ENCODE results near the gene ITPRIPL1.

Gene ITPRIPL1

DNA sequence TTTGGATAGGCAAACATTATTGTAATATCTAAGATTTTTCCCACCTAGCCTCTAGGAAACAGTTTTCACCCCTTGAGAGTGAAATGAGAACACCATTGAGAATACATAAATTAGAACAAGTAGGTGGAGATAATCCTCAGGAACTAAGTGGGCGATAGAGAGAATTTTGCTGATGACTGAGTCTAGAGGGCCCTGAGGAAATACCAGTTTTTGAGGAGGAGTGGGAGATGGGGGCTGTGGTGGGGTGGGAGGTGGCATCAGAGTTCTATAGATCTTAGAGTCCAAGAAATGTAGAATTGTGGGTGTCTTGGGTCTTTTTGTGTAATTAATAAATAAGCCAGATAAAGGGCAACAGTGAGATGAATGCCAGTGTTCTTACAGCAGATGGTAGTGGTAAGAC is 22.3 kb downstream of the ITPRIPL1 start:
- DNase-seq (ENCODE audit: low read depth): no peak
- TF ChIP-seq, protein P1, sequence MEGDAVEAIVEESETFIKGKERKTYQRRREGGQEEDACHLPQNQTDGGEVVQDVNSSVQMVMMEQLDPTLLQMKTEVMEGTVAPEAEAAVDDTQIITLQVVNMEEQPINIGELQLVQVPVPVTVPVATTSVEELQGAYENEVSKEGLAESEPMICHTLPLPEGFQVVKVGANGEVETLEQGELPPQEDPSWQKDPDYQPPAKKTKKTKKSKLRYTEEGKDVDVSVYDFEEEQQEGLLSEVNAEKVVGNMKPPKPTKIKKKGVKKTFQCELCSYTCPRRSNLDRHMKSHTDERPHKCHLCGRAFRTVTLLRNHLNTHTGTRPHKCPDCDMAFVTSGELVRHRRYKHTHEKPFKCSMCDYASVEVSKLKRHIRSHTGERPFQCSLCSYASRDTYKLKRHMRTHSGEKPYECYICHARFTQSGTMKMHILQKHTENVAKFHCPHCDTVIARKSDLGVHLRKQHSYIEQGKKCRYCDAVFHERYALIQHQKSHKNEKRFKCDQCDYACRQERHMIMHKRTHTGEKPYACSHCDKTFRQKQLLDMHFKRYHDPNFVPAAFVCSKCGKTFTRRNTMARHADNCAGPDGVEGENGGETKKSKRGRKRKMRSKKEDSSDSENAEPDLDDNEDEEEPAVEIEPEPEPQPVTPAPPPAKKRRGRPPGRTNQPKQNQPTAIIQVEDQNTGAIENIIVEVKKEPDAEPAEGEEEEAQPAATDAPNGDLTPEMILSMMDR (conservative IDR thresholded peaks at IDR 0.05; ENCODE audit: low read depth, low read length): no peak
- H3K4me3 ChIP-seq (ENCODE audit: low read depth, low read length): no peak overlapping the region

DNA sequence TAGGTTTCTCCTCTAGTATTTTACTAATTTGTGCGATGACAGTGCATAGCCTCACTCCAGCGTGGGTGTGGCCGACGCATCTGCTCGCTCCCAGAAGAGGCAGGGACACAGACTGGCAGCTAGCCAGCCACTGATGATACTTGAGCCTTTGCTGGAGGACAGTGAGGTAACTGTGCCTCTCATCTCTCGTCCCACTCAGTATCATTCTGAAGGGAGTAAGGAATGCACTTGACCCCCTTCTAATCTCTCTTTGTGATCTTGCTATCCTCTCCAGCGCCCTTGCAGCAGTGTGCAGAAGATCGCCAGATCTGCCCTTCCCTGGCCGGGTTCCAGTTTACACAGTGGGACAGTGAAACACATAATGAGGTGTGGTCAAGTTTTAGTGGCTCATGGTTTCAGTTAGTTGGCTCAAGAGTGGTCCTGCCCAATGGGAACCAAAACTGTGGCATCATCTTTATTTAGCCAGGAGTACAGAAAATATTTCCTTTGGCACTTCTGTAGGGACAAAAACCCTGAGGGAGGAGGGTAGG is 28.0 kb downstream of the ITPRIPL1 start:
- TF ChIP-seq, protein P1 (conservative IDR thresholded peaks at IDR 0.05; ENCODE audit: low read depth, low read length): no peak
- peak; percentile 48 for DNase-seq (ENCODE audit: low read depth)
- no peak overlapping the region for H3K4me3 ChIP-seq (ENCODE audit: low read depth, low read length)

DNA sequence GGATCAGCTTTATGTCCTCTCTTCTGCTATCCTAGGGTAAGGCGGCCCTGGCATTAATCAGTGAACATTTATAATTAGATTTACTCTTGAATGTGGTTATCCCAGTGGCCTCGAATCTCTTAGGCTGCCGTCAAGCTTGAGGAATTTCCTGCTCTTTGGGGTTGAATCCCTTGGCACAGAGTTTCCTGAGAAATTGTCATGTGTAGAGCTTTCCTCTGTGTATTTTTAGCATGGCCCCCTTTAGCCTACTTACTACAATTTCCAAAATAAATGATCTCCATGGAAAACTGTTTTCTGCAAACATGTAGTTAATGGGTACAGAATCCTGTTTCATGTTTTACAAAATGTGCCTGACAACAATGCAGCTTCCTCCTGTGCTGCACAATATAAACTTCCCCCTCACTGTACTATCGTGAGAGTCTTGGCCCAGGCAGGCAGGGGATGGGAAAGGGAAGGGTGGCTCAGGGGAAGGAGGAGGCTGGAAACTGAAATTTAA is 28.5 kb downstream of the ITPRIPL1 start:
- peak; percentile 74 for DNase-seq (ENCODE audit: low read depth)
- TF ChIP-seq, protein P1 (conservative IDR thresholded peaks at IDR 0.05; ENCODE audit: low read depth, low read length): no peak
- no peak overlapping the region for H3K4me3 ChIP-seq (ENCODE audit: low read depth, low read length)

DNA sequence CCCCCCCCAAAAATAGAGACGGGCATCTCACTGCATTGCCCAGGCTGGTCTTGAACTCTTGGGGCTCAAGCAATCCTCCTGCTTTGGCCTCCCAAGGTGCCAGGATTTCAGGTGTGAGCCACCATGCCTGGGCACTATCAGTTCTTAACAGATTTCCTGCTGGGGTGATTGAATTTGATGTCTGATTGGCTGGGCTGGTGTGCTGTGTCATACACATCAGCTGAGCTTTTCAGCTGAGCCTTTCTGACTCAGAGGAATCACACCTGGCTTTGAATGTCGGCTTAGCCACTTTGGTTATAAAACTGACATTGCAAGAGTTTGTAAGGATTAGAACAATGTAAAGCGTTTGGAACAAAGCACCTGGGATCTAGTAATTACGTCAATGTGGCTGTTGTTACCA is 29.4 kb downstream of the ITPRIPL1 start:
- TF ChIP-seq, protein P1 (conservative IDR thresholded peaks at IDR 0.05; ENCODE audit: low read depth, low read length): no peak
- no peak overlapping the region for H3K4me3 ChIP-seq (ENCODE audit: low read depth, low read length)

DNA sequence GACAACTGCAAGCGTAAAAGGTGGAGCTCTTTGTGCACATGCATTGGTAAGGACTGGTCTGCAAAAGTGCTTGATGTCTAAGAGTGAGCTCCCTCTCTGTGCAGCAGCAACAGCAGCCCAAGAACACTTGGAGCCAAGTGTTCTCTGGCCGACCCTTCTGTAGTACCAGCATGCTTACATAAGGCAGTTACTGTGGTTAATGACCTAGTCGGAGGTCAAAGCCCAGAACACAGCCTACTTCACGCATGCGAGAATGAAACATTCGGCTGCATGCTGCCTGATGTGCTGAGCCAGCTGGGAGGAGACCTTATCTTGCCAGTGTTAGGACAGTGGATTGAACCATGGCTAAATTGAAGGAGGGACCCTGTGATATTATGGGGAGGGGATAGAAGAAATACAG is 31.8 kb downstream of the ITPRIPL1 start:
- peak; percentile 54 for DNase-seq (ENCODE audit: low read depth)
- TF ChIP-seq, protein P1 (conservative IDR thresholded peaks at IDR 0.05; ENCODE audit: low read depth, low read length): no peak
- H3K4me3 ChIP-seq (ENCODE audit: low read depth, low read length): no peak overlapping the region

More for the DNA sequence above, 29.4 kb downstream of the ITPRIPL1 start:
- DNase-seq (ENCODE audit: low read depth): no peak

DNA sequence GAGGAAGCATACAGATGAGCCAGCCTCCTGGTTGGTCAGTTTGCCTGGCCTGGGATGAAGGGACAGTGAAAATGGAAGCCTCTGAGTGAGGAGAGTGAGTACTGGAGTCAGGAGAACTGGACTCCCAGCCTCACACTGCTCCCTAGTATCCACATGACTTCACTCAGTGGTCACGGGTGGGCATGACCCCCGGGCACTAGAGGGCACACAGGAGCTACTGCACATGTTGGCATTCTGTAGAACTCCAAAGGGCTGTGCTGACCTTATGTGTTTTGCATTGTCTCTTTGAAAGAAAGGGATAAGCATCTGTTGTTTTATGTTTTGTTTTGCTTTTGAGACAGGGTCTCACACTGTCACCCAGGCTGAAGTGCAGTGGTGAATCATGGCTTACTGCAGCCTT is 34.2 kb downstream of the ITPRIPL1 start:
- no peak overlapping the region for H3K4me3 ChIP-seq (ENCODE audit: low read depth, low read length)
- no peak for DNase-seq (ENCODE audit: low read depth)
- TF ChIP-seq, protein P1 (conservative IDR thresholded peaks at IDR 0.05; ENCODE audit: low read depth, low read length): no peak

DNA sequence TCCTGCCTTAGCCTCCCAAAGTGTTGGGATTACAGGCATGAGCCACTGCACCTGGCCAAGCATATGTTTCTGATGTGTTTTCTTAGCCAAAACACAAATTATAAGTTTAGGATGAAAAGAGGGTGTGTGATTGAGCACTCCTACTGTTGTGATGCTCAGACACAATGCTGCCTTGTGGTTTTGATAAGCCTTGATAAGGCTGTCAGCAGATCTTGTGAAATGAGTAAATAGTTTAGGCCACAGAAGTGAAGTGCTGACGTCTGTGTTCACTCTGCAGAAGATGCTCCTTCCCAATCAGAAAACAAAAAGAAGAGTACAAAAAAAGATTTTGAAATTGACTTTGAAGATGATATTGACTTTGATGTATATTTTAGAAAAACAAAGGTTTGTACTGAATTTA is 34.7 kb downstream of the ITPRIPL1 start:
- TF ChIP-seq, protein P1 (conservative IDR thresholded peaks at IDR 0.05; ENCODE audit: low read depth, low read length): no peak
- peak; percentile 70 for DNase-seq (ENCODE audit: low read depth)

More for the DNA sequence above, 34.7 kb downstream of the ITPRIPL1 start:
- H3K4me3 ChIP-seq (ENCODE audit: low read depth, low read length): no peak overlapping the region
